ENCODE measurements around the gene ADAMTS17. TPM values are rescaled to one million over a fixed set of nuclear protein-coding genes. Genes with fewer than 3 reads are reported as not detected.
"Not testable (repeated sequence)": the region's sequence is repeated elsewhere in the genome, so short reads cannot be mapped to it uniquely, and the experiment has no call there.

Gene ADAMTS17
- total RNA-seq, 1 donor from 2014 or later: 6.2 TPM

GRCh38 chr15:100082761-100083402, 258.9 kb downstream of the ADAMTS17 start:
- TF ChIP-seq, protein P1, sequence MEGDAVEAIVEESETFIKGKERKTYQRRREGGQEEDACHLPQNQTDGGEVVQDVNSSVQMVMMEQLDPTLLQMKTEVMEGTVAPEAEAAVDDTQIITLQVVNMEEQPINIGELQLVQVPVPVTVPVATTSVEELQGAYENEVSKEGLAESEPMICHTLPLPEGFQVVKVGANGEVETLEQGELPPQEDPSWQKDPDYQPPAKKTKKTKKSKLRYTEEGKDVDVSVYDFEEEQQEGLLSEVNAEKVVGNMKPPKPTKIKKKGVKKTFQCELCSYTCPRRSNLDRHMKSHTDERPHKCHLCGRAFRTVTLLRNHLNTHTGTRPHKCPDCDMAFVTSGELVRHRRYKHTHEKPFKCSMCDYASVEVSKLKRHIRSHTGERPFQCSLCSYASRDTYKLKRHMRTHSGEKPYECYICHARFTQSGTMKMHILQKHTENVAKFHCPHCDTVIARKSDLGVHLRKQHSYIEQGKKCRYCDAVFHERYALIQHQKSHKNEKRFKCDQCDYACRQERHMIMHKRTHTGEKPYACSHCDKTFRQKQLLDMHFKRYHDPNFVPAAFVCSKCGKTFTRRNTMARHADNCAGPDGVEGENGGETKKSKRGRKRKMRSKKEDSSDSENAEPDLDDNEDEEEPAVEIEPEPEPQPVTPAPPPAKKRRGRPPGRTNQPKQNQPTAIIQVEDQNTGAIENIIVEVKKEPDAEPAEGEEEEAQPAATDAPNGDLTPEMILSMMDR (IDR thresholded peaks at IDR 0.05): no peak
- ATAC-seq: no peak
- DNase-seq: no peak
- Histone ChIP-seq H3K4me3 (no peak overlapping the region), H3K27ac (no peak overlapping the region), H3K9me3 (no peaks in the 10 kb centered on the region), H3K36me3 (no peaks in the 10 kb centered on the region), H3K4me1 (no peaks in the 10 kb centered on the region), H3K27me3 (no peaks in the 10 kb centered on the region)
- intact Hi-C loops (cut with DNase I): no loop called here

DNA sequence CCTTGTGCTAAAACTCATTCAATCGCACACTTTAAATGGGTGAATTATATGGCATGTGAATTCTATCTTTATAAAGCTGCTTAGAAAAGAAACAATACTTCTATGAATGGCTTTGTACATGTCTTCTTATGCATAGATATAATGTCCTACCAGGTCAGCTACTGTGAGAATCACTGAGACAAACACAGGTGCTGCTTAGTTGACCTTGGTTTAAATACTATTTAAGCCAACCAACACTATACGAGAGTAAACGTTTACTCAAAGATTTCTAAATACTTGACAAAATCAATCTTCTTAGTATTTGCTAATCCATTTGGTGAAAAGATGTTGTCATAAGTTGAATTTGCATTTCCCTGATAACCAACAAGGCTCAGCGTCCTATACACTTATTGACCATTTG, 260.3 kb downstream of the ADAMTS17 start:
- Histone ChIP-seq H3K27ac (no peak overlapping the region), H3K9me3 (no peaks in the 10 kb centered on the region), H3K4me1 (no peaks in the 10 kb centered on the region), H3K36me3 (no peaks in the 10 kb centered on the region), H3K27me3 (no peaks in the 10 kb centered on the region), H3K4me3 (no peak overlapping the region)
- ATAC-seq (no peak), DNase-seq (no peak)
- intact Hi-C loops (cut with DNase I): no loop called here
- TF ChIP-seq, protein P1 (IDR thresholded peaks at IDR 0.05): no peak

GRCh38 chr15:100078511-100079220, 263.1 kb downstream of the ADAMTS17 start:
- TF ChIP-seq, protein P1 (IDR thresholded peaks at IDR 0.05): no peak
- no peaks in the 10 kb centered on the region for H3K9me3 ChIP-seq
- no peak for ATAC-seq

DNA sequence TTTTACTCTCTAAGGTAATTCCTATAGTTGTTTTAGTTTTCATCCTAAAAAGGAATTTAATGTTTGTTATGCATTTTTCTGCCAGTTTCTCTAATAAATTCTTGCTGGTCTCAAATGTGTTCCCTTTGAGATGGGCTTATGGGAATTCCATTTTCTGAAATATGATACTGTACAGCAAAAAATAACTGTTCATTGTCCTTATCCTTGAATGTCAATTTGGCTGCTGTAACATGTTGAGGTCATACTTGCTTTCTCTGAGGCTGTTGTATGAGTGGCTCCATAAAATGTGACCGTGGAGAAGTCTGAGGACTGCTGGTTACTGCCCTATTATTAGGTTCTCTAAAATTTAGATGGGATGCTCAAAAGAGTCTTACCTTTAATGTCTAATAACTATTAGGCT, 266.5 kb downstream of the ADAMTS17 start:
- Histone ChIP-seq H3K27me3 (no peaks in the 10 kb centered on the region), H3K27ac (no peak overlapping the region), H3K9me3 (no peaks in the 10 kb centered on the region), H3K4me1 (no peaks in the 10 kb centered on the region), H3K36me3 (no peaks in the 10 kb centered on the region), H3K4me3 (no peak overlapping the region)
- TF ChIP-seq, protein P1 (IDR thresholded peaks at IDR 0.05): no peak
- DNase-seq: no peak
- intact Hi-C loops (cut with DNase I): no loop called here
- ATAC-seq: no peak

More at GRCh38 chr15:100078511-100079220, 263.1 kb downstream of the ADAMTS17 start:
- no peaks in the 10 kb centered on the region for H3K36me3 ChIP-seq
- no peaks in the 10 kb centered on the region for H3K27me3 ChIP-seq
- H3K4me1 ChIP-seq: no peaks in the 10 kb centered on the region
- DNase-seq: no peak
- intact Hi-C loops (cut with DNase I): no loop called here
- no peak overlapping the region for H3K27ac ChIP-seq
- no peak overlapping the region for H3K4me3 ChIP-seq

- H3K36me3 ChIP-seq: no peaks in the 10 kb centered on the region
- DNase-seq: no peak
- H3K27ac ChIP-seq: no peak overlapping the region
- no peaks in the 10 kb centered on the region for H3K27me3 ChIP-seq
- no peak overlapping the region for H3K4me3 ChIP-seq
- no peaks in the 10 kb centered on the region for H3K9me3 ChIP-seq
- H3K4me1 ChIP-seq: no peaks in the 10 kb centered on the region
- ATAC-seq: no peak
- TF ChIP-seq, protein P1 (IDR thresholded peaks at IDR 0.05): no peak
- intact Hi-C loops (cut with DNase I): no loop called here
These were observed 267.8 kb downstream of the ADAMTS17 start for GRCh38 chr15:100073982-100074381.

DNA sequence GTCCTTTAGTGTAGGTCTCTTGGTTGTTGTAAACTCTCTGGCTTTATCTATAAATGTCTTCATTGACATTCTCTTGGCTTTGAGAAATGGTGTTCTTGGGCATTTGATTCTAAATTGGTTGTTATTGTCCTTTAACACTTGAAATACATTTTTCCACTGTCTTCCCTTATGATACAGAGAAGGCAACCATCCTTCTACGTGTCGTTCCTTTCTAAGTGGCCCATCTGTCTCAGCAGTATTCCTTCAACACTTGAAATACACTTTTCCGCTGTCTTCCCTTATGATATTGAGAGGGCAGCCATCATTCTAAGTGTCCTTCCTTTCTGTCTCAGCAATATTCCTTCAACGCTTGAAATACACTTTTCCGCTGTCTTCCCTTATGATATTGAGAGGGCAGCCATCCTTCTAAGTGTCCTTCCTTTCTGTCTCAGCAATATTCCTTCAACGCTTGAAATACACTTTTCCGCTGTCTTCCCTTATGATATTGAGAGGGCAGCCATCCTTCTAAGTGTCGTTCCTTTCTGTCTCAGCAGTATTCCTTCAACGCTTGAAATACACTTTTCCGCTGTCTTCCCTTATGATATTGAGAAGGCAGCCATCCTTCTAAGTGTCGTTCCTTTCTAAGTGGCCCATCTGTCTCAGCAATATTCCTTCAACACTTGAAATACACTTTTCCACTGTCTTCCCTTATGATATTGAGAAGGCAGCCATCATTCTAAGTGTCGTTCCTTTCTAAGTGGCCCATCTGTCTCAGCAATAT, 275.1 kb downstream of the ADAMTS17 start:
- H3K27me3 ChIP-seq; H3K4me3 ChIP-seq; H3K9me3 ChIP-seq; H3K27ac ChIP-seq; ATAC-seq; DNase-seq; H3K4me1 ChIP-seq; H3K36me3 ChIP-seq; intact Hi-C loops (cut with DNase I): not testable (repeated sequence)
